Transverse colon (tissue), 4 donors: Measurements from ENCODE around the gene PHACTR2. TPM values are rescaled to one million over a fixed set of nuclear protein-coding genes. Genes with fewer than 3 reads are reported as not detected.

ENCODE experiments used
- DNase-seq: peaks from one replicate; pipeline ENCODE4 v3.0.0-alpha.2; 2019
- H3K27ac ChIP-seq, 4 donors: fragments of 200-600 bp; sonication (generic); 2 replicates each; pipeline ENCODE4 v1.5.1; 2016 to 2018; ENCODE audit warnings: inconsistent platforms in 4 of 4
- H3K27me3 ChIP-seq: fragments of 200-600 bp; sonication (generic); 2 replicates; pipeline ENCODE4 v1.5.1; 2017; ENCODE audit warnings: inconsistent platforms
- H3K36me3 ChIP-seq, 4 donors: fragments of 200-600 bp; sonication (generic); 2 replicates each; pipeline ENCODE4 v1.5.1; 2017 to 2019; ENCODE audit warnings: inconsistent platforms in 4 of 4
- H3K4me1 ChIP-seq, 4 donors: fragments of 200-600 bp; sonication (generic); 2 replicates each; pipeline ENCODE4 v1.5.1; 2017 to 2020; ENCODE audit warnings: inconsistent platforms in 4 of 4
- H3K4me3 ChIP-seq, 4 donors: fragments of 200-600 bp; sonication (generic); 1 replicate in 1 of 4; 2 replicates in 3 of 4; pipeline versions ENCODE4 v1.5.1 to v1.6.1; 2017 to 2019; ENCODE audit warnings: inconsistent platforms in 4 of 4
- H3K9me3 ChIP-seq, 2 donors: fragments of 200-600 bp; sonication (generic); 2 replicates each; pipeline ENCODE4 v1.5.1; 2017 to 2019; ENCODE audit warnings: inconsistent platforms in 2 of 2
- CTCF ChIP-seq, 5 experiments: fragments of 200-600 bp in 3 of 5; fragments of 450-650 bp in 2 of 5; sonication (generic) in 3 of 5; IDR thresholded peaks; 1 replicate in 2 of 5; 2 replicates in 3 of 5; pipeline ENCODE4 v1.5.1; 2016 to 2017; ENCODE audit warnings: antibody characterized with exemption in 5 of 5, inconsistent platforms in 3 of 5, mild to moderate bottlenecking in 2 of 5, moderate library complexity in 1 of 5
- EP300 ChIP-seq: sonication (generic); formaldehyde crosslinking; IDR thresholded peaks from one replicate; pipeline ENCODE4 v1.6.1; 2017; ENCODE audit warnings: antibody characterized with exemption, low read depth
- POLR2A ChIP-seq: fragments of 450-650 bp; IDR thresholded peaks from one replicate; pipeline ENCODE4 v1.6.1; 2016; ENCODE audit warnings: antibody characterized with exemption, mild to moderate bottlenecking, moderate library complexity
- POLR2AphosphoS5 ChIP-seq, 3 donors: sonication (generic); formaldehyde crosslinking; IDR thresholded peaks; one replicate each; pipeline ENCODE4 v1.6.1; 2016; ENCODE audit warnings: antibody characterized with exemption in 3 of 3
- WGBS, 2 donors: methylation state at CpG; one replicate each; pipeline ENCODE4 v1.1.5; 2018; ENCODE audit warnings: low coverage in 1 of 2; 5-methylcytosine and 5-hydroxymethylcytosine counted together
- in situ Hi-C, 4 donors: fragments of 200-750 bp; cut with MboI; loops; one replicate each; pipeline versions ENCODE4 v1.15.0 to v1.15.1; 2017; ENCODE audit warnings: low sequenced_read_pairs in 3 of 4, low pct_ligation_motif_present in 1 of 4, low pct_unique_long_range_greater_than_20kb in 1 of 4
- intact Hi-C: fragments of 100-400 bp; cut with DNase I; formaldehyde crosslinking; loops from one replicate; pipeline ENCODE4 v1.15.1; 2023; ENCODE audit warnings: low total_unique reads
- total RNA-seq, 4 donors: library from RNA; depleted of rRNA; stranded (reverse); fragments of >200 nt; gene quantifications; one replicate each; pipeline ENCODE4 v1.1.0, GENCODE V29; 2016

The PHACTR2 gene
- total RNA-seq, 4 donors from 2014 or later: 38.6 to 56.8 (median 48.7) TPM

- Histone ChIP-seq H3K36me3 (no peaks in the 10 kb centered on the region), H3K27ac (peak overlapping the region in 2 of 4 donors; percentile 0 to 7), H3K4me3 (no peak overlapping the region), H3K4me1 (peaks cover 0 to 65% (median 26%) of the 10 kb centered on the region in 4 donors), H3K27me3 (no peaks in the 10 kb centered on the region), H3K9me3 (no peaks in the 10 kb centered on the region)
- WGBS, 2 donors: 50 to 58% methylated on average over 4 of the region's 4 CpGs
- TF ChIP-seq POLR2AphosphoS5 (IDR thresholded peaks at IDR 0.05) (no peak), EP300 (no peak), POLR2A (no peak), CTCF (IDR thresholded peaks at IDR 0.05) (no peak)
- intact Hi-C loops (no loop called here), in situ Hi-C loops (no loop called here)
- no peak for DNase-seq
Measured at GRCh38 chr6:143695969-143696663, 18.4 kb downstream of the PHACTR2 start.

GRCh38 chr6:143696664-143697000, 18.9 kb downstream of the PHACTR2 start:
- H3K27ac ChIP-seq: peak overlapping the region in 2 of 4 donors; percentile 0 to 7

GRCh38 chr6:143697076-143697800, 19.5 kb downstream of the PHACTR2 start:
- peak overlapping the region in 1 of 4 donors; percentile 7 for H3K27ac ChIP-seq
- H3K36me3 ChIP-seq: no peaks in the 10 kb centered on the region
- in situ Hi-C loops: no loop called here
- H3K4me3 ChIP-seq: no peak overlapping the region
- no peaks in the 10 kb centered on the region for H3K9me3 ChIP-seq
- DNase-seq: no peak
- no peaks in the 10 kb centered on the region for H3K27me3 ChIP-seq
- H3K4me1 ChIP-seq: peaks cover 2 to 64% (median 24%) of the 10 kb centered on the region in 4 donors
- 67 to 75% methylated on average over 2 of the region's 2 CpGs for WGBS, 2 donors
- TF ChIP-seq CTCF (IDR thresholded peaks at IDR 0.05) (no peak), POLR2A (no peak), EP300 (no peak), POLR2AphosphoS5 (IDR thresholded peaks at IDR 0.05) (no peak)
- intact Hi-C loops: no loop called here

More at GRCh38 chr6:143696664-143697000, 18.9 kb downstream of the PHACTR2 start:
- H3K27me3 ChIP-seq: no peaks in the 10 kb centered on the region
- intact Hi-C loops (no loop called here), in situ Hi-C loops (no loop called here)
- no peak for TF ChIP-seq EP300
- TF ChIP-seq CTCF (IDR thresholded peaks at IDR 0.05): no peak
- no peak for TF ChIP-seq POLR2A
- no peak for TF ChIP-seq POLR2AphosphoS5 (IDR thresholded peaks at IDR 0.05)
- H3K9me3 ChIP-seq: no peaks in the 10 kb centered on the region
- H3K4me1 ChIP-seq: peaks cover 0 to 65% (median 27%) of the 10 kb centered on the region in 4 donors
- 75 to 90% methylated on average over 2 of the region's 2 CpGs for WGBS, 2 donors
- no peaks in the 10 kb centered on the region for H3K36me3 ChIP-seq
- no peak for DNase-seq
- no peak overlapping the region for H3K4me3 ChIP-seq

GRCh38 chr6:143698329-143698728, 20.6 kb downstream of the PHACTR2 start:
- TF ChIP-seq EP300 (no peak), CTCF (IDR thresholded peaks at IDR 0.05) (no peak), POLR2A (no peak), POLR2AphosphoS5 (IDR thresholded peaks at IDR 0.05) (no peak)
- H3K9me3 ChIP-seq: no peaks in the 10 kb centered on the region
- in situ Hi-C loops (no loop called here), intact Hi-C loops (no loop called here)
- no peaks in the 10 kb centered on the region for H3K36me3 ChIP-seq
- whole genome bisulfite sequencing, 2 donors: 83% methylated on average over 3 of the region's 3 CpGs; no CpG with 5 or more reads in 1 of the 2 donors
- H3K27me3 ChIP-seq: no peaks in the 10 kb centered on the region
- no peak overlapping the region for H3K4me3 ChIP-seq
- H3K27ac ChIP-seq: no peak overlapping the region
- H3K4me1 ChIP-seq: peaks cover 4 to 60% (median 17%) of the 10 kb centered on the region in 4 donors
- no peak for DNase-seq
